ENCODE results near the gene PRR35.

Gene PRR35

GRCh38 chr16:549544-550263 lies 10.5 kb upstream of the PRR35 start:
- no peak for DNase-seq (ENCODE audit: low spot score)

- DNase-seq (ENCODE audit: low spot score), result no peak
Observed at GRCh38 chr16:551210-551609, 9.0 kb upstream of the PRR35 start.

- no peak for DNase-seq (ENCODE audit: low spot score)
Observed at GRCh38 chr16:552171-552570, 8.0 kb upstream of the PRR35 start.

GRCh38 chr16:553601-554296 lies 6.4 kb upstream of the PRR35 start:
- DNase-seq (ENCODE audit: low spot score), result no peak

- DNase-seq (ENCODE audit: low spot score), result no peak
Observed at GRCh38 chr16:554297-554621, 5.9 kb upstream of the PRR35 start.

- no peak for DNase-seq (ENCODE audit: low spot score)
Observed at GRCh38 chr16:554640-555365, 5.4 kb upstream of the PRR35 start.

- no peak for DNase-seq (ENCODE audit: low spot score)
Observed at GRCh38 chr16:555528-556473, 4.4 kb upstream of the PRR35 start.

- DNase-seq (ENCODE audit: low spot score), result no peak
Observed at GRCh38 chr16:556474-557173, 3.6 kb upstream of the PRR35 start.

- DNase-seq (ENCODE audit: low spot score), result no peak
Observed at GRCh38 chr16:557463-558297, 2.5 kb upstream of the PRR35 start.

GRCh38 chr16:558298-559020 lies 1.7 kb upstream of the PRR35 start:
- no peak for DNase-seq (ENCODE audit: low spot score)

GRCh38 chr16:559021-559380 lies 1.2 kb upstream of the PRR35 start:
- no peak for DNase-seq (ENCODE audit: low spot score)

GRCh38 chr16:559411-560203 lies 587 bp upstream of the PRR35 start:
- DNase-seq (ENCODE audit: low spot score), result no peak

- DNase-seq (ENCODE audit: low spot score), result no peak
Observed at GRCh38 chr16:560701-561412, 663 bp downstream of the PRR35 start.

GRCh38 chr16:561413-561794 lies 1.2 kb downstream of the PRR35 start:
- no peak for DNase-seq (ENCODE audit: low spot score)

GRCh38 chr16:561957-562938 lies 2.1 kb downstream of the PRR35 start:
- DNase-seq (ENCODE audit: low spot score), result no peak

- no peak for DNase-seq (ENCODE audit: low spot score)
Observed at GRCh38 chr16:563072-563644, 3.0 kb downstream of the PRR35 start.
